Memory B cell (primary cell): Measurements from ENCODE around the gene MEF2B.
"Not testable (repeated sequence)": the region's sequence is repeated elsewhere in the genome, so short reads cannot be mapped to it uniquely, and the experiment has no call there.

Experiments used
- ATAC-seq: fragments of 150-1000 bp; cut with Tn5 transposase; 2 replicates; pipeline ENCODE4 v1.10.0; 2021; ENCODE audit warnings: low read depth, mild to moderate bottlenecking, moderate library complexity
- DNase-seq, 2 donors: peaks; one replicate each; pipeline ENCODE4 v3.0.0; 2022; ENCODE audit warnings: low spot score in 2 of 2
- H3K27ac Mint-ChIP-seq: one replicate; pipeline ENCODE4 v1.8.0; 2022; ENCODE audit warnings: mild to moderate bottlenecking, moderate library complexity, mixed read lengths
- H3K27me3 Mint-ChIP-seq: one replicate; pipeline ENCODE4 v1.8.0; 2022; ENCODE audit warnings: mixed read lengths
- H3K36me3 Mint-ChIP-seq: one replicate; pipeline ENCODE4 v1.8.0; 2022; ENCODE audit warnings: mild to moderate bottlenecking, mixed read lengths
- H3K4me1 Mint-ChIP-seq: one replicate; pipeline ENCODE4 v1.8.0; 2022; ENCODE audit warnings: mixed read lengths
- H3K4me3 Mint-ChIP-seq: one replicate; pipeline ENCODE4 v1.8.0; 2022; ENCODE audit warnings: mild to moderate bottlenecking, moderate library complexity, mixed read lengths
- H3K9me3 Mint-ChIP-seq: one replicate; pipeline ENCODE4 v1.8.0; 2022; ENCODE audit warnings: mixed read lengths

The MEF2B gene

DNA sequence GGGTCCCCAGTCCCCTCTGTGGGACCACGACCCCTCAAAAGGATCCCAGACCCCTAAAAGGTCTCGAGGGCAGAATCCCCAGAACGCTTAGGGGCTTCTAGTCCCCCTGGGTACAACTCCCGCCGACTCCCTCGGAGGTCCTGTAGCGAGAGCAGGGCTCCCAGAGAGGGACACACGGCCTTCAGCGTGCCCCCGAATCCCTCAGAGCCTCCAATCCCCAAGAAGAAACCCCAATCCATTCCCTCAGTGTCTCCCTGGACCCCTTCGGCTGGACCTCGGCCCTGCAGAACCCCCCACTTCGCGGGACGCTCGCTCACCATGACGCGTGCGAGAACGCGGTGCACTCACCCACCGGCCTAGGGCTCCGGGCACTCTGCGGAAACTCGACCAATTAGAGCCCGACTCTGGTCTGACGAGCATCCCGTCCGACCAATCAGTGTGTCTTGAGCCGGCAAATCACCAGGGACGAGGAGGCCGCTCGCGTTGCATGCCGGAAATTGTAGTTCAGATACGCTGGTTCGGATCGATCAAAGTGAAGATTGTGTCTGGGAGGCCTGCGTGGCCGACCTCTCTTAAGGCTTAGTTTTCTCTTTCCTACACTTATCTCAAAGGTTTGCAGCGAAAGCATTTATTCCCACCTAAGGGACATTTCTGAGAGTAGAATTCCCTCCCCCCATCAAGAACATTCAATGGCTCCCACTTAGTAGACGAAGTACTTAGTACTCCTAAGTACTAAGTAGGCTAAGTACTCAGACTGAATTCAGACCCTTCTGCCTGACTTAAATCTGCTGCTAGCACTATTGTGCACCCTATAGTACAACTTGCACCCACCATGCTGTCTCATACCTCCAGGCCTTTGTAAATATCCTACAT, 31.7 kb downstream of the MEF2B start, which contains the start of gene TMEM161A:
Gene TMEM161A, minus strand, starts transcription at position 370 of the 873 bp plus-strand sequence. Its CDS starts 50 bp downstream, at position 320.
- no peaks in the 10 kb centered on the region for H3K27me3 Mint-ChIP-seq
- peak within 1 kb of the TSS; percentile 76 for H3K27ac Mint-ChIP-seq
- ATAC-seq, result peak; percentile 98

GRCh38 chr19:19137556-19138108, 32.4 kb downstream of the MEF2B start:
- ATAC-seq (no peak), DNase-seq (no peak)
- Mint-ChIP-seq H3K4me3 (peak overlapping the region; percentile 97), H3K36me3 (peaks cover 2% of the 10 kb centered on the region), H3K9me3 (no peaks in the 10 kb centered on the region), H3K27ac (peak overlapping the region; percentile 76), H3K4me1 (peaks cover 21% of the 10 kb centered on the region), H3K27me3 (no peaks in the 10 kb centered on the region)

More for the DNA sequence above, 31.7 kb downstream of the MEF2B start, which contains the start of gene TMEM161A:
- peak within 1 kb of the TSS; percentile 97 for H3K4me3 Mint-ChIP-seq
- peaks cover 2% of the 10 kb centered on the region for H3K36me3 Mint-ChIP-seq
- DNase-seq, result peak; percentile 87 to 91
- peaks cover 21% of the 10 kb centered on the region for H3K4me1 Mint-ChIP-seq
- H3K9me3 Mint-ChIP-seq, result no peaks in the 10 kb centered on the region

DNA sequence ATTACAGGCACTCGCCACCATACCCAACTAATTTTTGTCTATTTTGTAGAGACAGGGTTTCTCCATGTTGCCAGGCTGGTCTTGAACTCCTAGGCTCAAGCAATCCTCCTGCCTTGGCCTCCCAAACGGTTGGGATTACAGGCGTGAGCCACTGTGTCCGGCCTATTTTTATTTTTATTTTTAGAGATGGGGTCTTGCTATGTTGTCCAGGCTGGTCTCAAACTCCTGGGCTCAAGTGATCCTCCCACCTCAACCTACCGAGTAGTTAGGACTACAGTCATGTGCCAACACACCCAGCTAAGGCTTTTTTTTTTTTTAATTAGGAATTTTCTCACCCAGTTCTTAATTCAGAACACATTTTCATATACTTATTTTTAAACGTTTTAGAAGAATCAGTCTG, 34.4 kb downstream of the MEF2B start:
- H3K36me3 Mint-ChIP-seq, ATAC-seq, DNase-seq: not testable (repeated sequence)

GRCh38 chr19:19134687-19135158, 35.3 kb downstream of the MEF2B start:
- no peaks in the 10 kb centered on the region for H3K27me3 Mint-ChIP-seq
- H3K4me3 Mint-ChIP-seq, result peak overlapping the region; percentile 46
- DNase-seq (peak; percentile 49 to 59), ATAC-seq (peak; percentile 31)
- no peak overlapping the region for H3K27ac Mint-ChIP-seq
- H3K36me3 Mint-ChIP-seq, result peaks cover 6% of the 10 kb centered on the region
- H3K4me1 Mint-ChIP-seq, result peaks cover 19% of the 10 kb centered on the region
- peaks cover 2% of the 10 kb centered on the region for H3K9me3 Mint-ChIP-seq

More for the DNA sequence above, 34.4 kb downstream of the MEF2B start:
- H3K27ac Mint-ChIP-seq, H3K4me3 Mint-ChIP-seq, H3K9me3 Mint-ChIP-seq, H3K27me3 Mint-ChIP-seq: not testable (repeated sequence)
- H3K4me1 Mint-ChIP-seq, result peaks cover 21% of the 10 kb centered on the region

GRCh38 chr19:19133985-19134384, 36.1 kb downstream of the MEF2B start:
- Mint-ChIP-seq H3K36me3 (peaks cover 6% of the 10 kb centered on the region), H3K4me1 (peaks cover 19% of the 10 kb centered on the region), H3K4me3 (no peak overlapping the region), H3K27ac (no peak overlapping the region), H3K27me3 (no peaks in the 10 kb centered on the region), H3K9me3 (peaks cover 2% of the 10 kb centered on the region)
- no peak for DNase-seq
- ATAC-seq, result no peak

- Mint-ChIP-seq H3K4me1 (peaks cover 14% of the 10 kb centered on the region), H3K36me3 (peaks cover 6% of the 10 kb centered on the region), H3K27me3 (no peaks in the 10 kb centered on the region), H3K9me3 (peaks cover 2% of the 10 kb centered on the region), H3K27ac (no peak overlapping the region), H3K4me3 (no peak overlapping the region)
- DNase-seq (no peak), ATAC-seq (no peak)
These were observed 37.2 kb downstream of the MEF2B start for GRCh38 chr19:19132912-19133311.

DNA sequence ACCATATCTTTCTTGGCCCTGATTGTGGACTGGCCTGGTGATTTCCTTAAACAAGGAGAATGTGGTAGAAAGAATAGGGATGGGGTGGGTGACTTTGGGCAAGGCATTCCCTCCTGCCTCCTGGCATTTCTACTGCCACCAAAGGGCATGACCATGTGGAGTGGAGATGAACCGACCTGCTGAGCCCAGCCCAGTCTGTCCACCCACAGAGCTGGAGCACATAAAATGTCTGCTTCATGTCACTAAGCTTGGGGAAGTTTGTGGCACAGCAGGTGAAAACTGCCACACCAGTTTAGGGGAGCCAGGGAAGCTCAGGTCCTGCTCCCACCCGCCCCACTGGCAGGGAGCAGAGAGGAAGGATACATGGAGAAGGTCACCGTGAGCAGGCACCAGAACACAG, 38.1 kb downstream of the MEF2B start:
- Mint-ChIP-seq H3K4me3 (no peak overlapping the region), H3K27ac (no peak overlapping the region), H3K4me1 (peaks cover 6% of the 10 kb centered on the region), H3K9me3 (peaks cover 2% of the 10 kb centered on the region), H3K27me3 (no peaks in the 10 kb centered on the region), H3K36me3 (peaks cover 7% of the 10 kb centered on the region)
- no peak for DNase-seq
- no peak for ATAC-seq

- no peaks in the 10 kb centered on the region for H3K27me3 Mint-ChIP-seq
- H3K4me1 Mint-ChIP-seq, result no peaks in the 10 kb centered on the region
- no peak for ATAC-seq
These were observed 44.0 kb downstream of the MEF2B start for GRCh38 chr19:19126102-19126501.

GRCh38 chr19:19123386-19123785, 46.7 kb downstream of the MEF2B start:
- Mint-ChIP-seq H3K27ac (no peak overlapping the region), H3K9me3 (peaks cover 7% of the 10 kb centered on the region), H3K4me1 (no peaks in the 10 kb centered on the region), H3K27me3 (no peaks in the 10 kb centered on the region), H3K36me3 (peaks cover 28% of the 10 kb centered on the region), H3K4me3 (no peak overlapping the region)
- ATAC-seq, result no peak
- DNase-seq, result no peak

More at GRCh38 chr19:19126102-19126501, 44.0 kb downstream of the MEF2B start:
- Mint-ChIP-seq H3K36me3 (peaks cover 21% of the 10 kb centered on the region), H3K9me3 (peaks cover 7% of the 10 kb centered on the region), H3K27ac (no peak overlapping the region), H3K4me3 (no peak overlapping the region)
- no peak for DNase-seq

DNA sequence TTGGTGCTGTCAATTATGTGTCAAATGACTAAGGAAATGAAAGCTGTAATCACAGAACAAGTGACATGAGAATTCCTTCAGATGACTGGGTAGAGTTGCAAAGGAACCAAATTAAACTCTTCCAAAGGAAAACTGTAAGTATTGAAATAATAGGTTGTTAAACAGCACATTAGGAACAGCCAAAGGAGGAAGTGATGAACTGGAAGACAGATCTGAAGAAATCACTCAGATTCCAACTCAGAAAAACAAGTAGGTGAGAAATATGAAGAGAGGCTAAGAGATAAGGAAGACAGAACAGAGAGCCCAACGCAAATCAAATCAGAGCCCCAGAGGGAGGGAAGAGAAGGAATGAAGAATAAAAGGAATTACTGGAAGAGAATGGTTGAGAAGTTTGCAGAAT, 47.2 kb downstream of the MEF2B start:
- Mint-ChIP-seq H3K27ac (no peak overlapping the region), H3K9me3 (peaks cover 7% of the 10 kb centered on the region), H3K4me3 (no peak overlapping the region), H3K36me3 (peaks cover 28% of the 10 kb centered on the region), H3K27me3 (no peaks in the 10 kb centered on the region), H3K4me1 (no peaks in the 10 kb centered on the region)
- ATAC-seq, result no peak
- DNase-seq, result no peak

- H3K9me3 Mint-ChIP-seq, result peaks cover 7% of the 10 kb centered on the region
- ATAC-seq, result no peak
- no peak for DNase-seq
- peaks cover 27% of the 10 kb centered on the region for H3K36me3 Mint-ChIP-seq
- H3K27me3 Mint-ChIP-seq, result no peaks in the 10 kb centered on the region
- H3K27ac Mint-ChIP-seq, result no peak overlapping the region
- no peak overlapping the region for H3K4me3 Mint-ChIP-seq
- no peaks in the 10 kb centered on the region for H3K4me1 Mint-ChIP-seq
These were observed 48.7 kb downstream of the MEF2B start for GRCh38 chr19:19121371-19121770.

GRCh38 chr19:19120308-19121231, 49.5 kb downstream of the MEF2B start:
- DNase-seq, result no peak
- no peak overlapping the region for H3K27ac Mint-ChIP-seq
- no peak for ATAC-seq

GRCh38 chr19:19119325-19120237, 50.5 kb downstream of the MEF2B start:
- H3K27me3 Mint-ChIP-seq, result no peaks in the 10 kb centered on the region
- peaks cover 25% of the 10 kb centered on the region for H3K36me3 Mint-ChIP-seq
- ATAC-seq, result no peak
- no peak overlapping the region for H3K27ac Mint-ChIP-seq
- DNase-seq, result no peak
- no peaks in the 10 kb centered on the region for H3K4me1 Mint-ChIP-seq
- H3K9me3 Mint-ChIP-seq, result peaks cover 7% of the 10 kb centered on the region
- no peak overlapping the region for H3K4me3 Mint-ChIP-seq

More at GRCh38 chr19:19120308-19121231, 49.5 kb downstream of the MEF2B start:
- peaks cover 25% of the 10 kb centered on the region for H3K36me3 Mint-ChIP-seq
- H3K4me3 Mint-ChIP-seq, result no peak overlapping the region
- peaks cover 7% of the 10 kb centered on the region for H3K9me3 Mint-ChIP-seq
- no peaks in the 10 kb centered on the region for H3K4me1 Mint-ChIP-seq
- no peaks in the 10 kb centered on the region for H3K27me3 Mint-ChIP-seq
